Skin epidermis (tissue), 12 donors: Measurements from ENCODE around the gene CUEDC1.
"Not testable (repeated sequence)": the region's sequence is repeated elsewhere in the genome, so short reads cannot be mapped to it uniquely, and the experiment has no call there.

Source experiments
- H3K27ac ChIP-seq, 21 experiments: fragments of 200-600 bp; sonication (generic) in 11 of 21; one replicate each; pipeline ENCODE4 v1.5.0; 2020; ENCODE audit warnings: mild to moderate bottlenecking in 3 of 21, inconsistent platforms in 2 of 21, moderate library complexity in 2 of 21
- H3K4me3 ChIP-seq, 7 experiments: fragments of 200-600 bp; sonication (generic) in 2 of 7; one replicate each; pipeline ENCODE4 v1.5.0; 2020; ENCODE audit warnings: inconsistent platforms in 2 of 7, mild to moderate bottlenecking in 2 of 7, moderate library complexity in 1 of 7

Gene CUEDC1

GRCh38 chr17:57962279-57963148 is 7.3 kb upstream of the CUEDC1 start:
- Histone ChIP-seq H3K27ac (no peak overlapping the region), H3K4me3 (no peak overlapping the region)

GRCh38 chr17:57959929-57960328 is 4.7 kb upstream of the CUEDC1 start:
- H3K4me3 ChIP-seq: no peak overlapping the region
- H3K27ac ChIP-seq: no peak overlapping the region

GRCh38 chr17:57958391-57958790 is 3.2 kb upstream of the CUEDC1 start:
- H3K4me3 ChIP-seq, H3K27ac ChIP-seq: not testable (repeated sequence)

GRCh38 chr17:57957886-57958285 is 2.7 kb upstream of the CUEDC1 start:
- H3K27ac ChIP-seq: no peak overlapping the region
- H3K4me3 ChIP-seq: no peak overlapping the region

GRCh38 chr17:57957120-57957850 is 2.1 kb upstream of the CUEDC1 start:
- H3K27ac ChIP-seq: no peak overlapping the region
- H3K4me3 ChIP-seq: no peak overlapping the region

- H3K27ac ChIP-seq: no peak overlapping the region
- no peak overlapping the region for H3K4me3 ChIP-seq
These were observed 1.3 kb upstream of the CUEDC1 start for GRCh38 chr17:57956291-57957119.

GRCh38 chr17:57954397-57955182 is 622 bp downstream of the CUEDC1 start:
- Histone ChIP-seq H3K4me3 (peak overlapping the region; percentile 61 to 76 (median 69)), H3K27ac (peak overlapping the region; percentile 76 to 98 (median 93))

- peak overlapping the region in 18 of 21 experiments; percentile 46 to 98 (median 92) for H3K27ac ChIP-seq
These were observed 1.4 kb downstream of the CUEDC1 start for GRCh38 chr17:57953705-57954396.

GRCh38 chr17:57953219-57953618 is 2.0 kb downstream of the CUEDC1 start:
- Histone ChIP-seq H3K27ac (peak overlapping the region in 7 of 21 experiments; percentile 21 to 98 (median 93)), H3K4me3 (no peak overlapping the region)

More at GRCh38 chr17:57953705-57954396, 1.4 kb downstream of the CUEDC1 start:
- peak overlapping the region in 5 of 7 experiments; percentile 61 to 76 (median 69) for H3K4me3 ChIP-seq

GRCh38 chr17:57949649-57950048 is 5.6 kb downstream of the CUEDC1 start:
- H3K4me3 ChIP-seq: no peak overlapping the region
- H3K27ac ChIP-seq: peak overlapping the region in 17 of 21 experiments; percentile 19 to 86 (median 70)

GRCh38 chr17:57948555-57949420 is 6.4 kb downstream of the CUEDC1 start:
- H3K4me3 ChIP-seq: no peak overlapping the region
- H3K27ac ChIP-seq: peak overlapping the region in 19 of 21 experiments; percentile 25 to 86 (median 75)

GRCh38 chr17:57948169-57948554 is 7.0 kb downstream of the CUEDC1 start:
- peak overlapping the region in 18 of 21 experiments; percentile 33 to 86 (median 70) for H3K27ac ChIP-seq
- no peak overlapping the region for H3K4me3 ChIP-seq

GRCh38 chr17:57947369-57947768 is 7.8 kb downstream of the CUEDC1 start:
- peak overlapping the region in 17 of 21 experiments; percentile 27 to 86 (median 69) for H3K27ac ChIP-seq
- H3K4me3 ChIP-seq: peak overlapping the region in 2 of 7 experiments; percentile 11 to 14

GRCh38 chr17:57946798-57947358 is 8.3 kb downstream of the CUEDC1 start:
- peak overlapping the region in 19 of 21 experiments; percentile 23 to 86 (median 69) for H3K27ac ChIP-seq
- H3K4me3 ChIP-seq: peak overlapping the region in 5 of 7 experiments; percentile 2 to 17 (median 11)

GRCh38 chr17:57945996-57946797 is 9.0 kb downstream of the CUEDC1 start:
- H3K4me3 ChIP-seq: peak overlapping the region in 5 of 7 experiments; percentile 2 to 17 (median 11)
- peak overlapping the region in 19 of 21 experiments; percentile 23 to 86 (median 69) for H3K27ac ChIP-seq

- Histone ChIP-seq H3K4me3 (no peak overlapping the region), H3K27ac (no peak overlapping the region)
These were observed 10.3 kb downstream of the CUEDC1 start for GRCh38 chr17:57944908-57945307.
